HG03103 (cell line): Measurements from ENCODE around the gene CENPL.
"Not testable (repeated sequence)": the region's sequence is repeated elsewhere in the genome, so short reads cannot be mapped to it uniquely, and the experiment has no call there.

ENCODE experiments used
- ATAC-seq: cut with Tn5 transposase; IDR thresholded peaks from one replicate; pipeline ENCODE4 v1.9.1; 2021; ENCODE audit warnings: low read depth; ENCODE audit not compliant: unreplicated experiment

CENPL gene

GRCh38 chr1:173859547-173859946 is 34.9 kb upstream of the CENPL start:
- not testable (repeated sequence) for ATAC-seq

- ATAC-seq = no peak
Measured at GRCh38 chr1:173857363-173857917, 32.8 kb upstream of the CENPL start.

GRCh38 chr1:173856903-173857302 is 32.2 kb upstream of the CENPL start:
- no peak for ATAC-seq

- ATAC-seq = no peak
Measured at GRCh38 chr1:173856014-173856413, 31.3 kb upstream of the CENPL start.

GRCh38 chr1:173853074-173853473 is 28.4 kb upstream of the CENPL start:
- no peak for ATAC-seq

- no peak for ATAC-seq
Measured at GRCh38 chr1:173852105-173852504, 27.4 kb upstream of the CENPL start.

GRCh38 chr1:173832748-173833147 is 8.1 kb upstream of the CENPL start:
- ATAC-seq = no peak

- ATAC-seq = no peak
Measured at GRCh38 chr1:173827611-173828010, 2.9 kb upstream of the CENPL start.

GRCh38 chr1:173823781-173824314 is 835 bp downstream of the CENPL start:
- peak; percentile 29 for ATAC-seq

- no peak for ATAC-seq
Measured at GRCh38 chr1:173821680-173822079, 3.0 kb downstream of the CENPL start.

- no peak for ATAC-seq
Measured at GRCh38 chr1:173818459-173818858, 6.2 kb downstream of the CENPL start.

- ATAC-seq = not testable (repeated sequence)
Measured at GRCh38 chr1:173813654-173814053, 11.0 kb downstream of the CENPL start.

GRCh38 chr1:173802961-173803360 is 21.7 kb downstream of the CENPL start:
- ATAC-seq = no peak

- ATAC-seq = not testable (repeated sequence)
Measured at GRCh38 chr1:173799995-173800394, 24.7 kb downstream of the CENPL start.

- ATAC-seq = no peak
Measured at GRCh38 chr1:173798078-173798477, 26.6 kb downstream of the CENPL start.

GRCh38 chr1:173789841-173790240 is 34.8 kb downstream of the CENPL start:
- no peak for ATAC-seq

- ATAC-seq = no peak
Measured at GRCh38 chr1:173784997-173785396, 39.7 kb downstream of the CENPL start.

GRCh38 chr1:173779936-173780335 is 44.7 kb downstream of the CENPL start:
- no peak for ATAC-seq

GRCh38 chr1:173775578-173776226 is 49.0 kb downstream of the CENPL start:
- no peak for ATAC-seq

GRCh38 chr1:173771560-173771959 is 53.1 kb downstream of the CENPL start:
- ATAC-seq = no peak

GRCh38 chr1:173770330-173770729 is 54.4 kb downstream of the CENPL start:
- ATAC-seq = not testable (repeated sequence)

- no peak for ATAC-seq
Measured at GRCh38 chr1:173768827-173769226, 55.9 kb downstream of the CENPL start.
